Measurements from ENCODE around the gene AOC1.

AOC1 gene

GRCh38 chr7:150856303-150857275 lies 4.3 kb downstream of the AOC1 start:
- DNase-seq (ENCODE audit: extremely low spot score), result no peak
- POLR2A ChIA-PET, result no interaction called here
- CTCF ChIA-PET, result interaction anchor here (1.6 kb wide), 1 partner anchor 268 kb away, joined by 3 read pairs; no protein-coding TSS in a partner anchor
- TF ChIP-seq, protein P1, sequence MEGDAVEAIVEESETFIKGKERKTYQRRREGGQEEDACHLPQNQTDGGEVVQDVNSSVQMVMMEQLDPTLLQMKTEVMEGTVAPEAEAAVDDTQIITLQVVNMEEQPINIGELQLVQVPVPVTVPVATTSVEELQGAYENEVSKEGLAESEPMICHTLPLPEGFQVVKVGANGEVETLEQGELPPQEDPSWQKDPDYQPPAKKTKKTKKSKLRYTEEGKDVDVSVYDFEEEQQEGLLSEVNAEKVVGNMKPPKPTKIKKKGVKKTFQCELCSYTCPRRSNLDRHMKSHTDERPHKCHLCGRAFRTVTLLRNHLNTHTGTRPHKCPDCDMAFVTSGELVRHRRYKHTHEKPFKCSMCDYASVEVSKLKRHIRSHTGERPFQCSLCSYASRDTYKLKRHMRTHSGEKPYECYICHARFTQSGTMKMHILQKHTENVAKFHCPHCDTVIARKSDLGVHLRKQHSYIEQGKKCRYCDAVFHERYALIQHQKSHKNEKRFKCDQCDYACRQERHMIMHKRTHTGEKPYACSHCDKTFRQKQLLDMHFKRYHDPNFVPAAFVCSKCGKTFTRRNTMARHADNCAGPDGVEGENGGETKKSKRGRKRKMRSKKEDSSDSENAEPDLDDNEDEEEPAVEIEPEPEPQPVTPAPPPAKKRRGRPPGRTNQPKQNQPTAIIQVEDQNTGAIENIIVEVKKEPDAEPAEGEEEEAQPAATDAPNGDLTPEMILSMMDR (IDR thresholded peaks at IDR 0.05; ENCODE audit: control extremely low read depth, extremely low read depth, low read depth, missing control alignments), result no peak

- no peak for DNase-seq (ENCODE audit: extremely low spot score)
- ChIA-PET POLR2A (no interaction called here), CTCF (no interaction called here)
- TF ChIP-seq, protein P1 (IDR thresholded peaks at IDR 0.05; ENCODE audit: control extremely low read depth, extremely low read depth, low read depth, missing control alignments), result no peak
These were observed 5.1 kb downstream of the AOC1 start for GRCh38 chr7:150857276-150858055.

DNA sequence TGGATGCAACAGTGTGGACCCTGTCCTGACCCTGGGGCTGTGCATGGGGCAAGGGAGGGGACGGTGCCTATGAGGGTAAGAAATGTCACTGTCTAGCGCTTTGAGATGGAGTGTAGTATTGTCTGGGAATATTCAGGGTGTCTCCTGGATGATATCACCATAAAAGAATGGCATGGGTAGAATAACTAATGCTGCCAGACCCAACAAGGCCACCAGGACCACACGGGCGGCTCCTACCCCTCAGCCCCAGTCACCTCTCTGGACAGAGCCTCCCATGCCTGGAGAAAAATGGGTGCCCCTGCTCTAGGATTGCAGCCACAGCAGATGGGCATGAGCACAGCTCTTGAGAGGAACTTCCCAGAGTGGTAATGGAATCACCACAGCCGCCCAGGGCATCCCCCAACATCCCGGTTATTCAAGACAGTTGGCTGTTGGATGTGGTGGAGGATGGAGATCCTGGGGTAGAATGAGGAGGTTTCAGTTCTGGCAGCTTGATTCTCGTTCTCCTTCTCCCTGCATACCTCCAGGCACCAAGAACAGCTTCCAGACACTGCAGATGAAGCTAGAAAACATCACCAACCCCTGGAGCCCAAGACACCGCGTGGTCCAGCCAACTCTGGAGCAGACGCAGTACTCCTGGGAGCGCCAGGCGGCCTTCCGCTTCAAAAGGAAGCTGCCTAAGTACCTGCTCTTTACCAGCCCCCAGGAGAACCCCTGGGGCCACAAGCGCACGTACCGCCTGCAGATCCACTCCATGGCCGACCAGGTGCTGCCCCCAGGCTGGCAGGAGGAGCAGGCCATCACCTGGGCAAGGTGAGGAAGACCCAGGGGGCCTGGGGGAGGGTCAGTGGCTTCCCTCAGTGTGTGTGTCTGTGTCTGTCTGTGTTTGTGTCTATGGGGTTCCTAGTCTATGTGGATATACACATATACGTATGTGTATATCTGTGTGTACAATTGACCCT lies 6.2 kb downstream of the AOC1 start:
- ChIA-PET CTCF (interaction anchor here (2.4 kb wide), 1 partner anchor 40 kb away, joined by 6 read pairs; no protein-coding TSS in a partner anchor), POLR2A (no interaction called here)
- TF ChIP-seq, protein P1 (IDR thresholded peaks at IDR 0.05; ENCODE audit: control extremely low read depth, extremely low read depth, low read depth, missing control alignments), result no peak
- no peak for DNase-seq (ENCODE audit: extremely low spot score)

DNA sequence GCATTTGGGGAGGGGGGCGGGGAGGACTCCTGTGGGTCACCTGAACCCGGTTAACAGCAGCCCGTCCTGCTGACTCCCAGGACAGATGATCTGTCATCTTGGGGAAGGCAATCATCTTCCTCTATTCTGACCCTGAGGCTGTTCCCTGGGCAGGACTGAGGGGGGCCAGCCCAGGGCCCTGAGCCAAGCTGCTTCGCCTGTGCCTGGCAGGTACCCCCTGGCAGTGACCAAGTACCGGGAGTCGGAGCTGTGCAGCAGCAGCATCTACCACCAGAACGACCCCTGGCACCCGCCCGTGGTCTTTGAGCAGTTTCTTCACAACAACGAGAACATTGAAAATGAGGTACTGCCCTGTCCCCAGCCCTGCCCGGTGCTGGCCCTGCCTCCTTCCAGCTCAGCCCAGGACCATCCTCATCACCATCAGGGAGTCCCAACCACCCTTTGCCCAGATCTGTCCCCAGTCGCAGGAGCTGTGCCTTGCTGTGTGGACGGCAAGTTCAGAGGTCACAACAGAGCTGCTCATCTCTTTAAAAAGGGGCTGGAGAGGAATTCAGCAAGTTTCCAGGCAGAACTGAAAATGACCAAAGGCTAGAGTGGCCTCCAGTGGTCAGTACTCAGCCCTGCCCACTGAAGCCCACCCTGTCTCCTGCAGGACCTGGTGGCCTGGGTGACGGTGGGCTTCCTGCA lies 8.1 kb downstream of the AOC1 start:
- DNase-seq (ENCODE audit: extremely low spot score), result no peak
- TF ChIP-seq, protein P1 (IDR thresholded peaks at IDR 0.05; ENCODE audit: control extremely low read depth, extremely low read depth, low read depth, missing control alignments), result no peak
- ChIA-PET CTCF (interaction anchor here (2.4 kb wide), 1 partner anchor 38 kb away, joined by 6 read pairs; no protein-coding TSS in a partner anchor), POLR2A (no interaction called here)

DNA sequence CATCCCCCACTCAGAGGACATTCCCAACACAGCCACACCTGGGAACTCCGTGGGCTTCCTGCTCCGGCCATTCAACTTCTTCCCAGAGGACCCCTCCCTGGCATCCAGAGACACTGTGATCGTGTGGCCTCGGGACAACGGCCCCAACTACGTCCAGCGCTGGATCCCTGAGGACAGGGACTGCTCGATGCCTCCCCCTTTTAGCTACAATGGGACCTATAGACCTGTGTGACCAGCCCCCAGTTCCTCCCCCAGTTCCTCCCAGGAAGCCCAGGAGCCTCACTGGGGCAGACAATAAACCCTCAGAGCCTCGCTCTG lies 8.6 kb downstream of the AOC1 start:
- TF ChIP-seq, protein P1 (IDR thresholded peaks at IDR 0.05; ENCODE audit: control extremely low read depth, extremely low read depth, low read depth, missing control alignments), result no peak
- ChIA-PET POLR2A (no interaction called here), CTCF (no interaction called here)
- DNase-seq (ENCODE audit: extremely low spot score), result no peak

Measured in GM10248 (cell line).